NB4 (cell line): Measurements from ENCODE around the gene HDAC4.

Experiments used
- CTCF ChIP-seq: IDR thresholded peaks from one replicate; pipeline ENCODE4 v1.5.1; 2012; ENCODE audit warnings: low read depth, low read length
- MAX ChIP-seq: IDR thresholded peaks from 2 replicates; pipeline ENCODE4 v1.6.1; 2011; ENCODE audit warnings: low read depth, low read length
- POLR2A ChIP-seq: IDR thresholded peaks from 2 replicates; pipeline ENCODE4 v1.6.1; 2011; ENCODE audit warnings: mild to moderate bottlenecking; ENCODE audit not compliant: insufficient read length; ENCODE audit errors: extremely low read depth

GRCh38 chr2:239354791-239355136 lies 46.1 kb downstream of the HDAC4 start:
- TF ChIP-seq MAX: no peak
- no peak for TF ChIP-seq POLR2A
- no peak for TF ChIP-seq CTCF
